Measurements from ENCODE around the gene PUSL1. TPM values are rescaled to one million over a fixed set of nuclear protein-coding genes. Genes with fewer than 3 reads are reported as not detected.

PUSL1 gene
- total and polyA plus RNA-seq, 2 of the 13 experiments (the other 11 are each of a cell fraction or from before 2014, with no cell fraction given) = 8.3 to 22.2 TPM

- TF ChIP-seq SRSF9 (IDR thresholded peaks at IDR 0.05; ENCODE audit: borderline replicate concordance, insufficient read depth, low read depth, low read length, poor library complexity, severe bottlenecking) (no peak), E2F1 (CRISPR knock-in tag; IDR thresholded peaks at IDR 0.05) (peak; percentile 18), CEBPG (CRISPR knock-in tag; IDR thresholded peaks at IDR 0.05) (no peak), TFDP2 (CRISPR knock-in tag; IDR thresholded peaks at IDR 0.05) (0 out of 2 replicates have a peak, but pooled peaks have one; percentile 16), NONO (IDR thresholded peaks at IDR 0.05) (no peak), NONO (CRISPR knock-in tag; conservative IDR thresholded peaks at IDR 0.05) (no peak; the same call in 1 of the 2 replicates), PRDM15 (CRISPR knock-in tag; IDR thresholded peaks at IDR 0.05) (no peak), PHF8 (CRISPR knock-in tag; IDR thresholded peaks at IDR 0.05) (peak; percentile 70), ZNF580 (CRISPR knock-in tag; IDR thresholded peaks at IDR 0.05; ENCODE audit: borderline replicate concordance, low read depth) (no peak), MXD4 (CRISPR knock-in tag; IDR thresholded peaks at IDR 0.05) (0 out of 2 replicates have a peak, but pooled peaks have one; percentile 38), ZNF883 (CRISPR knock-in tag; IDR thresholded peaks at IDR 0.05; ENCODE audit: not compliant biosample characterization) (peak; percentile 46), ZNF256 (CRISPR knock-in tag; conservative IDR thresholded peaks at IDR 0.05) (no peak), HNRNPLL (IDR thresholded peaks at IDR 0.05; ENCODE audit: low read depth, low read length, poor library complexity, severe bottlenecking) (peak; percentile 28), ZNF350 (CRISPR knock-in tag; IDR thresholded peaks at IDR 0.05; ENCODE audit: borderline replicate concordance, low read depth) (no peak), RCOR2 (CRISPR knock-in tag; IDR thresholded peaks at IDR 0.05) (0 out of 2 replicates have a peak, but pooled peaks have one; percentile 14), ZNF724P (CRISPR knock-in tag; IDR thresholded peaks at IDR 0.05; ENCODE audit: borderline replicate concordance) (no peak), ZNF720 (CRISPR knock-in tag; IDR thresholded peaks at IDR 0.05) (no peak), HMG20B (CRISPR knock-in tag; conservative IDR thresholded peaks at IDR 0.05) (no peak; the same call in 1 of the 2 replicates), GLI4 (CRISPR knock-in tag; IDR thresholded peaks at IDR 0.05; ENCODE audit: borderline replicate concordance) (no peak), SP5 (CRISPR knock-in tag; IDR thresholded peaks at IDR 0.05; ENCODE audit: borderline replicate concordance, low read depth) (peak; percentile 89), ZNF737 (CRISPR knock-in tag; IDR thresholded peaks at IDR 0.05; ENCODE audit: borderline replicate concordance) (no peak), KLF13 (CRISPR knock-in tag; IDR thresholded peaks at IDR 0.05) (no peak), KMT2A (CRISPR knock-in tag; IDR thresholded peaks at IDR 0.05) (peak; percentile 21; the same call in 1 of the 2 replicates), ATM (IDR thresholded peaks at IDR 0.05; ENCODE audit: borderline replicate concordance) (no peak), SIN3B (IDR thresholded peaks at IDR 0.05; ENCODE audit: low read length) (no peak)
Measured at GRCh38 chr1:1359664-1360468, 51.5 kb downstream of the PUSL1 start (continued).

Measured in HepG2 (cell line).